Activated naive CD4-positive, alpha-beta T cell treated with anti-CD3 and anti-CD28 coated beads, Interleukin-2, amount 50 U/mL, for 72 hours (primary cell): ENCODE results near the gene LMF1. TPM values are rescaled to one million over a fixed set of nuclear protein-coding genes. Genes with fewer than 3 reads are reported as not detected.
"Not testable (repeated sequence)": the region's sequence is repeated elsewhere in the genome, so short reads cannot be mapped to it uniquely, and the experiment has no call there.

ENCODE experiments used
- ATAC-seq, 2 donors: fragments of 150-1000 bp; cut with Tn5 transposase; 2 replicates each; pipeline ENCODE4 v1.10.0; 2021; ENCODE audit warnings: mild to moderate bottlenecking in 2 of 2, moderate library complexity in 2 of 2
- DNase-seq, 2 donors: peaks; one replicate each; pipeline ENCODE4 v3.0.0; 2021 to 2022; ENCODE audit warnings: low spot score in 2 of 2
- H3K27ac Mint-ChIP-seq, 2 donors: one replicate each; pipeline ENCODE4 v1.8.0; 2022; ENCODE audit warnings: mild to moderate bottlenecking in 2 of 2, mixed read lengths in 2 of 2
- H3K36me3 Mint-ChIP-seq, 2 donors: one replicate each; pipeline ENCODE4 v1.8.0; 2022; ENCODE audit warnings: mixed read lengths in 2 of 2
- H3K9me3 Mint-ChIP-seq, 2 donors: one replicate each; pipeline ENCODE4 v1.8.0; 2022; ENCODE audit warnings: mixed read lengths in 2 of 2
- total RNA-seq, 2 donors: library from RNA; stranded (reverse); gene quantifications; one replicate each; pipeline ENCODE4 v1.2.3, GENCODE V29; 2022

Gene LMF1
- total RNA-seq, 2 donors from 2014 or later = 13.0 to 19.1 TPM

GRCh38 chr16:844638-845350, 126.0 kb downstream of the LMF1 start:
- ATAC-seq = no peak
- Mint-ChIP-seq H3K36me3 (peaks cover 0 to under 1% of the 10 kb centered on the region in 2 donors), H3K9me3 (peaks cover 0 to under 1% of the 10 kb centered on the region in 2 donors), H3K27ac (peak overlapping the region; percentile 18 to 60)
- no peak for DNase-seq

- DNase-seq = no peak
- Mint-ChIP-seq H3K9me3 (no peaks in the 10 kb centered on the region), H3K36me3 (no peaks in the 10 kb centered on the region), H3K27ac (no peak overlapping the region)
- ATAC-seq = no peak
These were observed 127.0 kb downstream of the LMF1 start for GRCh38 chr16:843771-844170.

- no peak for ATAC-seq
- H3K36me3 Mint-ChIP-seq = no peaks in the 10 kb centered on the region
- DNase-seq = no peak
- H3K27ac Mint-ChIP-seq = no peak overlapping the region
- no peaks in the 10 kb centered on the region for H3K9me3 Mint-ChIP-seq
These were observed 127.8 kb downstream of the LMF1 start for GRCh38 chr16:842711-843560.

GRCh38 chr16:842061-842476, 128.7 kb downstream of the LMF1 start:
- no peak for ATAC-seq
- DNase-seq = no peak
- Mint-ChIP-seq H3K27ac (no peak overlapping the region), H3K36me3 (no peaks in the 10 kb centered on the region), H3K9me3 (no peaks in the 10 kb centered on the region)

GRCh38 chr16:841455-842060, 129.2 kb downstream of the LMF1 start:
- DNase-seq (no peak), ATAC-seq (no peak)
- H3K9me3 Mint-ChIP-seq = peaks cover 0 to 1% of the 10 kb centered on the region in 2 donors
- H3K27ac Mint-ChIP-seq = no peak overlapping the region
- H3K36me3 Mint-ChIP-seq = peaks cover 0 to 2% of the 10 kb centered on the region in 2 donors

- Mint-ChIP-seq H3K36me3 (peaks cover 1 to 8% of the 10 kb centered on the region in 2 donors), H3K27ac (no peak overlapping the region), H3K9me3 (peaks cover 0 to 6% of the 10 kb centered on the region in 2 donors)
- no peak for ATAC-seq
- no peak for DNase-seq
These were observed 130.0 kb downstream of the LMF1 start for GRCh38 chr16:840561-841454.

- Mint-ChIP-seq H3K36me3 (peaks cover 5 to 12% of the 10 kb centered on the region in 2 donors), H3K9me3 (peaks cover 0 to 6% of the 10 kb centered on the region in 2 donors), H3K27ac (no peak overlapping the region)
- ATAC-seq = no peak
- no peak for DNase-seq
These were observed 131.0 kb downstream of the LMF1 start for GRCh38 chr16:839643-840408.

- ATAC-seq = no peak
- Mint-ChIP-seq H3K27ac (no peak overlapping the region), H3K9me3 (peaks cover 0 to 6% of the 10 kb centered on the region in 2 donors), H3K36me3 (peaks cover 5 to 12% of the 10 kb centered on the region in 2 donors)
- no peak for DNase-seq
These were observed 132.0 kb downstream of the LMF1 start for GRCh38 chr16:838741-839140.

GRCh38 chr16:836822-837221, 134.0 kb downstream of the LMF1 start:
- not testable (repeated sequence) for DNase-seq, H3K27ac Mint-ChIP-seq, ATAC-seq, H3K9me3 Mint-ChIP-seq
- peaks cover 5 to 12% of the 10 kb centered on the region in 2 donors for H3K36me3 Mint-ChIP-seq

GRCh38 chr16:836221-836620, 134.6 kb downstream of the LMF1 start:
- peaks cover 0 to 6% of the 10 kb centered on the region in 2 donors for H3K9me3 Mint-ChIP-seq
- ATAC-seq = no peak
- no peak overlapping the region for H3K27ac Mint-ChIP-seq

GRCh38 chr16:835373-835772, 135.4 kb downstream of the LMF1 start:
- Mint-ChIP-seq H3K36me3 (peaks cover 5 to 12% of the 10 kb centered on the region in 2 donors), H3K27ac (no peak overlapping the region), H3K9me3 (peaks cover 0 to 6% of the 10 kb centered on the region in 2 donors)
- no peak for DNase-seq
- ATAC-seq = no peak

More at GRCh38 chr16:836221-836620, 134.6 kb downstream of the LMF1 start:
- no peak for DNase-seq
- H3K36me3 Mint-ChIP-seq = peaks cover 5 to 12% of the 10 kb centered on the region in 2 donors

- no peak overlapping the region for H3K27ac Mint-ChIP-seq
- H3K9me3 Mint-ChIP-seq = peaks cover 0 to 6% of the 10 kb centered on the region in 2 donors
- no peak for DNase-seq
- H3K36me3 Mint-ChIP-seq = peaks cover 5 to 12% of the 10 kb centered on the region in 2 donors
- ATAC-seq = no peak
These were observed 137.4 kb downstream of the LMF1 start for GRCh38 chr16:833411-833810.

- Mint-ChIP-seq H3K27ac (no peak overlapping the region), H3K36me3 (peaks cover 5 to 12% of the 10 kb centered on the region in 2 donors), H3K9me3 (peaks cover 0 to 6% of the 10 kb centered on the region in 2 donors)
- DNase-seq (no peak), ATAC-seq (no peak)
These were observed 138.0 kb downstream of the LMF1 start for GRCh38 chr16:832652-833336.

- DNase-seq (no peak), ATAC-seq (no peak)
- Mint-ChIP-seq H3K27ac (no peak overlapping the region), H3K36me3 (peaks cover 5 to 12% of the 10 kb centered on the region in 2 donors), H3K9me3 (peaks cover 0 to 6% of the 10 kb centered on the region in 2 donors)
These were observed 139.0 kb downstream of the LMF1 start for GRCh38 chr16:831571-832413.
